ENCODE results near the gene PYDC1.
A peak's percentile ranks its signal among the peaks of the same experiment; 100 is the strongest.
"Not testable (repeated sequence)": the region's sequence is repeated elsewhere in the genome, so short reads cannot be mapped to it uniquely, and the experiment has no call there.

PYDC1 gene

GRCh38 chr16:31181102-31181830 is 35.7 kb downstream of the PYDC1 start:
- no peak for DNase-seq (ENCODE audit: low spot score)
- TF ChIP-seq CTCF (IDR thresholded peaks at IDR 0.05; ENCODE audit: extremely low read depth, missing control alignments) = no peak

- DNase-seq (ENCODE audit: low spot score) = peak; percentile 96
- TF ChIP-seq CTCF (IDR thresholded peaks at IDR 0.05; ENCODE audit: extremely low read depth, missing control alignments) = no peak
Observed at GRCh38 chr16:31179747-31180459, 37.0 kb downstream of the PYDC1 start, which contains the start of gene FUS. Gene FUS (plus strand): TSS chr16:31180139. CDS start chr16:31180215, 76 bp downstream.

DNA sequence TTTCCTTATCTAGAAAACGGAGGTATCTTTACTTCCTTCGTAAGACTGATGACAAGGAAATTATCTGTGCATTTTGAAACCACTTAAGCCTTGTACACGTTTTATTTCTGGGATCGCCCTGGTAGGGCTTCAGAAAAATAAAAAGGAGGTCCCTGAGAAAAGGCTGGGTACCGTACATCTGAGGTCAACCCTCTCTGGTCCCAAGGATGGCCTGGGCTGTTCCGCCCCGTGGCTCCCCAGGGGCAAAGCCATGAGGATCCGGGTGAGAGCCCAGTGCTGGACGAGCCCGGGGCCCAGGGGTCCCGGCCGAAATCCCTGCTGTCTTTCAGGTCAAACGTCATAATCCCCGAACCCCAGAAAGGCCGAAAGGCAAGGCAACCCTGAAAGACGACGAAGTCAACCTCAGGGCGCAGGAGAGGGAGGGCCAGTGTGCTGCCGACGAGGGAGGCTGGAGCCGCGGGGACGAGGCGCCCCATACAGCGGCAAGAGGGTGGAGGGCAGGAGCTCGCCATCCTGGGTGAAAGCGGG is 37.7 kb downstream of the PYDC1 start:
- no peak for DNase-seq (ENCODE audit: low spot score)
- TF ChIP-seq CTCF (IDR thresholded peaks at IDR 0.05; ENCODE audit: extremely low read depth, missing control alignments) = no peak

DNA sequence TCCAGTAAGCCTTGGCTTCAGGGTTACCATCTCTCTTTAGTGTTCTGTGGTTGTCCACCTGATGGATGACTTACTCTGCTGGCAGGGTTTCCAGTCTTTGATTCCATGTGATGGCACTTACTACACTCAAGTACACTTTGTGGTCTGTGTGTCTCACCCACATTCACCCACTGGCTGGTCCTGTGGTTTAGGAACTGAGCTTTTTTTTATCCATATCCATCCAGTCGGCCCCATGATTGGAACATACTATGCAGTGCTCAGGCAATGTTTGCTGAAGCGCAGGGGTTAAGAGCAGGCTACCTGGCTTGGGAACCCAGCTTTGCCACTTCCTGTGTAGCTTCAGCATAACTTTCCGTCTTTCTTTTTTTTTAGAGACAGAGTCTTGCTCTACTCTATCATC is 39.8 kb downstream of the PYDC1 start:
- TF ChIP-seq CTCF (IDR thresholded peaks at IDR 0.05; ENCODE audit: extremely low read depth, missing control alignments) = no peak
- no peak for DNase-seq (ENCODE audit: low spot score)

DNA sequence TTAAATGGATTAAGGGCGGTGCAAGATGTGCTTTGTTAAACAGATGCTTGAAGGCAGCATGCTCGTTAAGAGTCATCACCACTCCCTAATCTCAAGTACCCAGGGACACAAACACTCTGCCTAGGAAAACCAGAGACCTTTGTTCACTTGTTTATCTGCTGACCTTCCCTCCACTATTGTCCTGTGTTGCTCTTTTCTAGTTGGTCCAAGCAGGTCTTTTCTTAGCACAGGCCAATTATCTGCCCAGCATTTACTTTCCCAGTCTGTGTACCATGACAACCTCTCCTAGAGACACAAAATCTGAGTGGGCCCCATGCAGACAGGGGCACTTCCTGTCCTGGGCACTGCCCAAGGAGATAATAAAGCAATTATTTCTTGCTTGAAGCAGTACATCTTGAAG is 46.9 kb downstream of the PYDC1 start:
- DNase-seq (ENCODE audit: low spot score) = not testable (repeated sequence)

DNA sequence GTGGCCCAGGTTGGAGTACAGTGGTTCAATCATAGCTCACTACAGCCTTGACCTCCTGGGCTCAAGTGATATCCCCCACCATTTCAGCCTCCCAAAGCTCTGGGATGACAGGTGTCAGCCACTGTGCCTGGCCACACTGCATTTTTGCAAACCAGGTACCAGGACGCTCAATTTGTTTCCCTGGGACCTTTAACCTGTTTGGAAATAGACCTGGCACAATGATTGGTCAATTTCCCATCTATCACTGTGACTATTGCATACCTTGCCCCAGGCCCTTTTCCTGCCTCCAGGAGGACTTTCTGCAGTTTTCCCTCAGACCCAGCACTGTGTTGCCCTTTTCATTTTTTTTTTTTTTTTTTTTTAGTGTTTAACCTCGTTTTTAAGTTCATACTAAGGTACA is 48.1 kb downstream of the PYDC1 start:
- no peak for TF ChIP-seq CTCF (IDR thresholded peaks at IDR 0.05; ENCODE audit: extremely low read depth, missing control alignments)
- no peak for DNase-seq (ENCODE audit: low spot score)

GRCh38 chr16:31167315-31167714 is 49.6 kb downstream of the PYDC1 start:
- no peak for TF ChIP-seq CTCF (IDR thresholded peaks at IDR 0.05; ENCODE audit: extremely low read depth, missing control alignments)

More at GRCh38 chr16:31167315-31167714, 49.6 kb downstream of the PYDC1 start:
- DNase-seq (ENCODE audit: low spot score) = no peak
